Skin of body (tissue), 2 donors: ENCODE data around the gene ANAPC1. TPM values are rescaled to one million over a fixed set of nuclear protein-coding genes. Genes with fewer than 3 reads are reported as not detected.
"Not testable (repeated sequence)": the region's sequence is repeated elsewhere in the genome, so short reads cannot be mapped to it uniquely, and the experiment has no call there.

Source experiments
- DNase-seq: peaks from one replicate; lab custom pipeline; 2025; lab: John Stamatoyannopoulos, UW
- total RNA-seq: library from RNA; depleted of rRNA; stranded (reverse); fragments of >200 nt; gene quantifications from one replicate; pipeline ENCODE4 v1.2.3, GENCODE V29; 2014

ANAPC1 gene, protein sequence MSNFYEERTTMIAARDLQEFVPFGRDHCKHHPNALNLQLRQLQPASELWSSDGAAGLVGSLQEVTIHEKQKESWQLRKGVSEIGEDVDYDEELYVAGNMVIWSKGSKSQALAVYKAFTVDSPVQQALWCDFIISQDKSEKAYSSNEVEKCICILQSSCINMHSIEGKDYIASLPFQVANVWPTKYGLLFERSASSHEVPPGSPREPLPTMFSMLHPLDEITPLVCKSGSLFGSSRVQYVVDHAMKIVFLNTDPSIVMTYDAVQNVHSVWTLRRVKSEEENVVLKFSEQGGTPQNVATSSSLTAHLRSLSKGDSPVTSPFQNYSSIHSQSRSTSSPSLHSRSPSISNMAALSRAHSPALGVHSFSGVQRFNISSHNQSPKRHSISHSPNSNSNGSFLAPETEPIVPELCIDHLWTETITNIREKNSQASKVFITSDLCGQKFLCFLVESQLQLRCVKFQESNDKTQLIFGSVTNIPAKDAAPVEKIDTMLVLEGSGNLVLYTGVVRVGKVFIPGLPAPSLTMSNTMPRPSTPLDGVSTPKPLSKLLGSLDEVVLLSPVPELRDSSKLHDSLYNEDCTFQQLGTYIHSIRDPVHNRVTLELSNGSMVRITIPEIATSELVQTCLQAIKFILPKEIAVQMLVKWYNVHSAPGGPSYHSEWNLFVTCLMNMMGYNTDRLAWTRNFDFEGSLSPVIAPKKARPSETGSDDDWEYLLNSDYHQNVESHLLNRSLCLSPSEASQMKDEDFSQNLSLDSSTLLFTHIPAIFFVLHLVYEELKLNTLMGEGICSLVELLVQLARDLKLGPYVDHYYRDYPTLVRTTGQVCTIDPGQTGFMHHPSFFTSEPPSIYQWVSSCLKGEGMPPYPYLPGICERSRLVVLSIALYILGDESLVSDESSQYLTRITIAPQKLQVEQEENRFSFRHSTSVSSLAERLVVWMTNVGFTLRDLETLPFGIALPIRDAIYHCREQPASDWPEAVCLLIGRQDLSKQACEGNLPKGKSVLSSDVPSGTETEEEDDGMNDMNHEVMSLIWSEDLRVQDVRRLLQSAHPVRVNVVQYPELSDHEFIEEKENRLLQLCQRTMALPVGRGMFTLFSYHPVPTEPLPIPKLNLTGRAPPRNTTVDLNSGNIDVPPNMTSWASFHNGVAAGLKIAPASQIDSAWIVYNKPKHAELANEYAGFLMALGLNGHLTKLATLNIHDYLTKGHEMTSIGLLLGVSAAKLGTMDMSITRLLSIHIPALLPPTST (N-terminal part only)
- total RNA-seq: 51.1 TPM

DNA sequence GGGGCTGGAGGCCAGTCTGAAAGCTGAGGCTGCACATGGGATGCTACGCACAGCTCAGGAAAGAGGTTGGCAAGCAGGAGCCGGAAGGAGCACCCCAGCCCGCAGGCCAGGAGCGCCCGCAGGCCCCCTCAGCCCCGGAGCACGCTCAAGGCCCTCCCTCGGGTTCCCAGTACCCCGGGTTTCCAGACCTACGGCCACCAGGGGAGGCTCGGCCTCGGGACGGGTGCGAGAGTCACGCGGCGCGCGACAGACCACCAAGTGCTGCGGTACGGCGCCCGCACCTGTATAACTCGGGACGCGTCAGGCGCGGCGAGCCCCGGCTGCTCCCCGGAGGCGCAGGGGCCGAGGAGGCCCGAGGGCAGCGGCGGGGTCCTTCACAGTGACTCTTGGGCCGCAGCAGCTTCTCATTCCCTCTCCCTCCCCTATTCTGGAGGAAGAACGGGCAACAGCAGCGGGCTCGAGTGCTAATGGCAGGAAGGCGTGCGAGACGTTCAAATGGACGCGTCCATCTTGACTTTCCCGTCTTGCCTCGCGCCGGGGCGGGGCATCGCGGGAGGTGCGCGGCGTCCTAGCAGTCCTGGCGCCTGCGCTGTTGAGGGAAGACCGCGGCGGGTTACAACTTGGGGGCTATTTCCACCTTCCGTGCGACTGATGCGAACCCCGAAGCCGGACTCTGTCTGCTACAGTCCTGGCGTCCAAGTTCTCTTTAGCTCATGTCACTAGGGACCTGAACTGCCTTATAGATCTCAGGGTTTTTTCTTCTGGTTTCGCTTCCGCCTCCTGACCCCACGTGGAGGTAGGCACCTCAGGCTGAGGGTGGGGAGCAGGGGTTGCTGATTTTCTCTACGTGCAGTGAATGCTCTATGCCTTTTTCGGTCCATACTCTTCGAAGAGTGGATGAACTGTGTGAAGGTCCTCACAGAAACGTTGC lies at the start of gene ANAPC1:
ANAPC1 (minus strand) TSS at position 533 of the 931 bp plus-strand sequence. CDS start 3,368 bp downstream, outside the sequence.
- DNase-seq: peak; percentile 50

DNA sequence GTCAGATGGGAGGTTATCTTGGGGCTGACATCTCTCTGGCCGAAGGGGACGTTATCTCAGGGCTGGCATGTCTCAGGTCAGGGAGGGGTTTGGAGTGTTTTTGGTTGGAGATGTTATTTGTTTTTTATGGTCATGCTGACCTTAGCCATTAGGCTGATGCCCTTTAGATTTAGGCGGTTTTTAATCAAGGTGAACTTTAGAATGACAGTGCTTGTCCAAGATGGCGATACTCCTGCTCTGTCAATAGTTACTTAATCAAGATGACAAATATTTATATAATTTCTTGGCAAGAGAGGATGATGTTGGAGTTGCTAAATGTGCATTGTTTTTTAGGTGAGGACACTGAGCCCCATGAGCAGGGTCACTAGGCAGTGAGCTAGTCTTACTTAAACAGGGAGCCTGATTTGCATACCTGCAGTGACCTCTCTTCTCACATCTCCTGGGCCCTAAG lies 48.9 kb upstream of the ANAPC1 start:
- no peak for DNase-seq

DNA sequence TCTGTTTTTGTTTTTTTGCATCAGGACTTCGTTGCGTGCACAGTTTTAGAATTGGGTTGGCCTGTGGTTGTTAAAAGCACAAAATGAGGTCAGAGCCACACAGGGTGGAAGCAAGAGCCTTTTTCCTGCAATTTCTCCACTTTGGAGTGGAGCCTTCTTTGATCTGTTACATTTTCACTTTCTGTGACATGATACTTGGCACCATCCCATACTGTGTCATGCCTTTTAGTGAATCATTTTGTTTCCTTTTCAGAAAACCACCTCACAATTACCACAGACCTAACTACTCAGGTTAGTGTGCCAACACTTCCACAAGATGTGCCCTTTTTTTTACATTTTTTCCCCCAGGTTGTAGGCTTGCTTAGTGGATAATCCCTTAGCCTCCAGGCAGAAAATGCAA lies 46.9 kb upstream of the ANAPC1 start:
- DNase-seq: no peak

DNA sequence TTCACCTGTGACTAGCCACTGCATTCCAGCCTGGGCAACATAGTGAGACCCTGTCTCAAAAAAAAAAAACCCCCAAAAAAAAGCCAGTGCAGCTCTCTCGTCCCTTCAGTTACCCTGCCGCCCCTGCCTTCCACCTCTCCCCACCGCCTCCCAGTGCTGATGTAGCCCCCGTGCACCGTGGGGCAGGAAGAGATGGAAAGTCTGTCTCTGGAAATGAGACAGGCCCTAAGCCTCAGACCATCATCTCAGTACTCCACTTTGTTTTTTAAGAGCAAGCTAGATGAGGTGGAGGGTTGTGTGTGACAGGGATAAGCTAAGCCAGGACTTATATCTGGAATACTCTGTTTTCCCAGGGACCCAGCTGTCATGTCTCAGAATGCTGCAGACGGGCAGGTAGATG lies 46.4 kb upstream of the ANAPC1 start:
- DNase-seq: no peak

DNA sequence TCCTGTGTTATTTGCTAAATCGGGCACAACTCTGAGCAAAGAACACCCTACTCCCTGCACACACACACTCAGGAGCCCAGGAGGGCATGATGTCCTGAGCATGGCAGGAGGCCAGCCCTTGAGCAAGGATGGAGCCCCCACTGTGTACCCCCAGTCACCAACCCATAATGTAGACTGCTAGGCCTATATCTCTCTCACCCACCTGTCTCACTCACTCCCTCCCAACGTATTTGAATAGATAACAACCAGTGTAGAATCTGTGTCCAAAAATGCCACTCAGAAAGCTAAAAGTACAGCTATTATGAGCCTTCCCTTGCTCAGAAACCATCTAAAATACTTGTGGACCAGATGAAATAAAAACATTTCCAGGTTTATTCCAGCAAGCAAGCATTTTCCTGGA lies 43.7 kb upstream of the ANAPC1 start:
- DNase-seq: no peak

DNA sequence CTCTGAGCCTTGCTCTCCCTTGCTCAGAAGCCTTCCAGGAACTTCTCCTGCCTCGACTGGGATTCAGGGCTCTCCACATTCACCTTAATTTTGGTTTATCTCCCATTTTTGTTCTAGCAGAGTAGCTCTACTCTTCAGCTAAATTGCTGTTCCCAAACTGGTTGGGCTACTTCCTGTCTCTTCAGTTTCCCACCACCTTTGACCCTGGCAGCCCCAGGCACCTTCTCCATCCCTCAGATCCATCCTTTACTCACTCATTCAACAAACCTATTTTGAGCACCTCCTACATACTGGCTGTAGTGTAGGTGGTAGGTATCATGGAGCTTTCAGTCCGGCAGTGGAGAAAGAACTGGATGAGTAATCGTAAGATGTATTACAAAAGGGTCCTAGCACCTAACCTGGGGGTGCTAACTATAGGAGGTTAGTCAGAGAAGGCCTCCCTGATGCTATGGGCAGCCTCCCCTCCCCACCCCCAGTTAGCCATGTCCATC lies 40.7 kb upstream of the ANAPC1 start:
- DNase-seq: no peak

DNA sequence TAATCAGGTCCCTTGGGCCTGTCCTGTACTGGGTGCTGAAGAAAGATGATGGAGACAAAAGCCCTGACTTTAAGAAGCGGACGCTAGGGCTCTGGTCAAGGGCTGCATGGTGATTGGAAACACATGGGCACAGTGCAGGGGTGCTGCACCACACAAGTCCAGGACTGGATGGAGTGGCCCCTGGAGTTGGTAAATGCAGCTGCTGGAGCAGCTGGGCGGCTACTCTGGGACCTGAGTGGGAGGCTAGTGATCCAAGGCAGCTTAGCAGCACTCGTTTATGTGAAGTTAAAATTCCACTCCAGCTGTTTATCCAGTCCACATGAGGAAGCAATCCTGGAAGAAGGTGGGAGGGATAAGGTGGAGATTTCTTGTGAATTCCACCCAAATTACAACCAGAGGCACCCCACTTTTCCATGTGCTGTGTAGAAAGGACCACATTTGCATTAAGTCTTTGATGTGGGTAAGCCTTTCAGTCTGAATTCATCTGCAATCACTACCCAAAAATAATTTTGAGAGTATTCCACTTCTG lies 39.3 kb upstream of the ANAPC1 start:
- peak; percentile 25 for DNase-seq

DNA sequence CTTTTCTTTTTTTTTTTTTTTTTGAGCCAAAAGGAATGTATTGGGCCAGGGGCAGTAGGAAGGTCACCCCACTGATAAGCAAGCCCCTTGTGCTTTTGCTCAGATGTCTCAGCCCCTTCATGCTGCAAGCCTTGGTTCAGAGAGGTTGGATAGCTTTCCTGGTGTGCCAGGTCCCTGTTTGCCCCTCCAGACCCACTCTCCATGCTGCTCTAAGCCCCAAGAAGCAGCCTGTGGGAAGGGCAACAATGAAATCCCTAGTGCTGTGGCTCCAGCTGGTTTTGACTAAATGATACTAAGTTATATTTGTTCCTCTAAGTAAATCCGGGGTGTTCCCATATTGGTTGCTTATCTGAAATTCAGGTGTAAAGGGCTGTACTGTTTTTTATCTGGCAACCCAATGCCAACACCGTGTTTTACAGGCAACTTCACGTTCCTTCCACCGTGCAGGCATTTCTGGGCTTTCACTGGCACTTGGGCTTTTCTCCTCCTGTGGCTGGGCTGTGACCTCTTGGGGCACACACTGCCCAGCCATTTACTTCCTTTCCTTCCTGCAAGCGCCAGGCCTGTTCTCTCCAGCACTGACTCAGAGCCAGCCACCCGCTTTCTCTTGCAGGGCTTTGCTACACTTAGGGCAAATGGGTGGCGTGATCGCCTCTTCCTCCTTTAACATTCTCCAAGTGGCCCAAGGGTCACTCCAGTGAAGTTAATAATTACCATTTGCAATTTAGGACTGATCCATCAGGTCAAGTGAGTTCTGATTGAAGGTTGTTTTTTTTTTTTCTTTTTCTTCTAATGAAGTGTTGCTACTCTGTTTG lies 36.0 kb upstream of the ANAPC1 start:
- no peak for DNase-seq

DNA sequence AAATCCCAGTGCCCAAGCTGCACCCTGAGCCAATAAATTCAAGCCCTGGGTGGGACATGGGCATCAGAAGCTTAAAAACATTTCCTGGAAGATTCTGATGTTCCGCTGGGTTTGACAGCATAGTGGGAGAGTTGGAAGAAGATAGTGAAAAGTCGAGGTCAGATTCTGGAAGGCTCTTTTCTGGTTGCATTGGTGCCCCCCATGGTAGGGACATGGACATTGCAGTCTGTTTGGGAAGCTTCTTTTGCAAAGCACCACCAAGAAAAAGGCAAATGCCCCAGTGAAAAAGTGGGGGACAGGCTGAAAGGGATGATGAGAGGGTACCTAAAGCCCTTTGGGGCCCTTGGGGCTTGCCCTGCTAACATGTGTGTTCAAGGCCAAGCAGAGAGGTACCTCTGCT lies 35.4 kb upstream of the ANAPC1 start:
- no peak for DNase-seq

DNA sequence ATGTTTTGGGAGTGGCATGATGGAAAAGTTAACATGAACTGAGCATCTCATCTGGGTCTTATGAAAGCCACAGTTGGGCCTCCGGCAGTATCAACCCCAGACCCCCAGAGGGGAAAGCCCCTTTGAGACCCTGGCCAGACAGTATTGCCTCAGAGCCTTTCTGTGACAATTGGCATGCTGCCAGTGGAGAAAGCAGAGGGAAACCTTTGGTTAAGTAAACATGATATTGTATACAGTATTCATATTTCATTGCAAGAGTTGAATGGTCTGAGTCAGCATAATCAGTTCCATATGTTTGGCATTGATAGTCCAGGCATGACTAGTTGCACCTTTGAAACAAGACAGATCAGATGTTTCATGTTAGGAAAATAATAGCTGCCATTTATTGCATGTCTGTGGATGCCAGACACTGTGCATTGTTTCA lies 34.4 kb upstream of the ANAPC1 start:
- DNase-seq: peak; percentile 94

DNA sequence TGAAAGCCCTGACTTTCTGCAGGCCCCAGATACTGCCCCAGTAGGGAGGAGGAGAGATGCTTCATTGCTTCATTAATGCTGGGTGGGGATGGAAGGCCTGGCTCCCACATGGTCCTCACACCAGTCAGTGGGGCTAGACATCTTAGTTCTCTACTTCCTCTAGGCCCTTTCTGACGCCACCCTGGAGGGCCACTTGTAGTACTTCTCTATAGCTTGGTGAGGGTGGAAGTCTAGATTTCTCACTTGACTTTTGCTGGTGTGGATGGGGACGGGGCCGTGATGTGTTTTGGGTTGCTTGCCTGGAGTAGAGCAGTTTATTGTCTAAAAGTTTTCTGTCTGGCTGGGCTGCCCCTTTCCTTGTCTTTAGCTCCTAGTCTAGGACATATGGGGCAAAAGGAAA lies 33.1 kb upstream of the ANAPC1 start:
- no peak for DNase-seq

DNA sequence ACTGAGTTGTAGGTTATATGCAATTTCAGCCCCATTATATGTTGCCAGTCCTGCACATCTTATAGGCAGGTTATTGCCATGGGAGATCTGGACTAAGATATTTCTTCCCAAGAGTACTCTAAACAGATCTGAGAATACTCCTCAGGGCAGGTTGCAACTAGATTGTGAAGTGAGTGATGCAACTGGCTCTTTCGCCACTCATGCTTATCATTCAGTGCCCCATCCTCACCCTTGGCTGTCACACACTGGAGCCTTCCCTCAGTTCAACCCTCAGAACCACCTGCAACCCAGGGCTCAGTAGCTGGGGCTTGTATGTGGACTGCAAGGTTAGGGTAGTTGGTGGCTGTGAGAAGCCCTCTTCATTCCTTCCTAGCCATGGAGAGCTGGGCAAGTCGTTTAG lies 28.6 kb upstream of the ANAPC1 start:
- DNase-seq: no peak

DNA sequence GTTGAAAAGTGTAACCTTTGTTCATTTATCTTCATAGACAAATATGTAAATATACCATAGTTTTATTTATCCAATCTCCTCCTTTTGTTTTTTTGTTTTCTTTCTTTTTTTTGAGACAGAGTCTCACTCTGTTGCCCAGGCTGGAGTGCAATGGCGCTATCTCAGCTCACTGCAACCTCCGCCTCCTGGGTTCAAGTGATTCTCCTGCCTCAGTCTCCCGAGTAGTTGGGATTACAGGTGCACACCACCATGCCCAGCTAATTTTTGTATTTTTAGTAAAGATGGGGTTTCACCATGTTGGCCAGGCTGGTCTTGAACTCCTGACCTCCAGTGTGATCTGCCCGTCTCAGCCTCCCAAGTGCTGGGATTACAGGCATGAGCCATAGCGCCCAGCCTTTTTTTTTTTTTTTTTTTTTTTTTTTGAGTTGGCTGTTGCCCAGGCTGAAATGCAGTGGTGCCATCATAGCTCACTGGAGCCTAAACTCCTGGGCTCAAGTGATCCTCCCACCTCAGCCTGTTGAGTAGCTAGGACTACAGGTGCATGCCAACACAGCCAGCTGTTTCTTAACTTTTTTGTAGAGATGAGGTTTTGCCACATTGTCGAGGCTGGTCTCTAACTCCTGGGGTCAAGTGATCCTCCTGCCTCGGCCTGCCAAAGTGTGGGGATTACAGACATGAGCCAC lies 27.4 kb upstream of the ANAPC1 start:
- DNase-seq: not testable (repeated sequence)

DNA sequence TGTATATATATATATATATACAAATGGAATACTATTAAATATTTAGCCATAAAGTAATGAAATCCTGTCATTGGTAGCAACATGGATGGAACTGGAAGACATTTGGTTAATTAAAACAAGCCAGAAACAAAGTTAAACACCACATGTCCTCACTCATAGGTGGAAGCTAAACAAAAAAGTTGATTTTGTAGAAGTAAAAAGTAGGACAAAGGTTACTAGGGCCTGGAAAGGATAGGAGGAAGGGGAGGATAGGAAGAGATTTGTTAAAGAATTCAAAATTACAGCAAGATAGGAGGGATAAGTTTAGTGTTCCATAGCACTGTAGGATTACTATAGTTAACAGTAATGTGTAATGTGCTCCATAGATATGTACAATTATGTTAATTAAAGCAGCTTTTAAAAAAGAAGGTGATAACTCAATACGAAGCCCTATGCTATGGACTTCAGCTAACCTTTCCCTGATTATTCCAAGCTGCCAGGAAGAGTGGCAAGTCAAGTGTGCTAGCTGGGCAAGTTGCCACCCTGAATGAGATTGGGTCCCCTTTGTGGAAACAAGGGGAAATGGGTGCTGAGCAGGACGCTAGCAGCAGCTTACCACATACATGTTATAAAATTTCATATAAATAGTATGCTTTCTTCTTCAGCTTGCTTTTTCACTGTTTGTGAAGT lies 26.8 kb upstream of the ANAPC1 start:
- no peak for DNase-seq

DNA sequence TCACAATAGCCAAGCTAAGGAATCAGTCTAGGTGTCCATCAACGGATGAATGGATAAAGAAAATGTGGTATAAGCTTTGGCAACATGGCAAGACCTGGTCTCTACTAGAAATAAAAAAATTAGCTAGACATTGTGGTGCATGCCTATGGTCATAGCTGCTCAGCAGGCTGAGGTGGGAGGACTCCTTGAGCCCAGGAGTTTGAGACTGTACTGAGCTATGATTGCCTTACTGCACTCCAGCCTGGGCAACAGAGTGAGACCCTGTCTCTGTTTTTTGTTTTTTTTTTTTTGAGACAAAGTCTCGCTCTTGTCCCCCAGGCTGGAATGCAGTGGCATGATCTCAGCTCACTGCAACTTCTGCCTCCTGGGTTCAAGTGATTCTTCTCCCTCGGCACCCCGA lies 26.0 kb upstream of the ANAPC1 start:
- DNase-seq: not testable (repeated sequence)

DNA sequence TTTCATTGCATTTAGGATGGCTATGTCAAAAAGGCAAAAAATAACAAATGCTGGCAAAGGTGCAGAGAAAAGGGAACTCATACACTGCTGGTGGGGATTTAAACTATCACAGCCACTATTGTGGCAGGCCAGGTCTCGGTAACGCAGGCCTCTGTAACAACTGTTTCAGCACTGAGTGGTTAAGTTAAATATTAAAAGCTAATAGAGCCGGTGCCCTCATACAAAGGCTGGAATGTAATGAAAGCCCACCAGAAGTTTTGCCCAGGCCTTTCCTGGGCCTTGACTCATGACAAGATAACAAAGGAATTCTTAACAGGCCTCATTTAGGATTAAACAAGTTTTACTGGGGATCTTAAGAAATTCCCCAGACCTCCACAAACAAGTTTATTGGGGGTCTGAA lies 25.1 kb upstream of the ANAPC1 start:
- no peak for DNase-seq

DNA sequence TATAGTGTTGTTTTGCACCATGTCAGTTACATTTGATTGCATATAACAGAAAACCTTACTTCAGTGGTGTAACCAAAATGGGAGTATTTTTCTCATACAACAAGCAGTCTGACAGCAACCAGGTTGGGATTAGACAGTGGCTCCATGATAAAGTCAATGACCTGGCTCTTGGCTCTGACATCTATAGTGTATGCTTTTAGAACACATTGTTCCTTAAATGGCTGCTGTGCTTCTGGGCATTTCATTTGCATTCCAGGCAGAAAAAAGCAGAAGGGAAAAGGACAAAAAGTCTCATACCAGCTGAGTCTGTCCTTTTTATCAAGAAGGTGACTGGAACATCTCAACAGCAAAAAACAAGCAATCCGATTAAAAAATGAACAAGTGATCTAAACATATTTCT lies 24.6 kb upstream of the ANAPC1 start:
- DNase-seq: no peak
